ENCODE data around the gene LYPLA2.
A peak's percentile ranks its signal among the peaks of the same experiment; 100 is the strongest.

Gene LYPLA2

DNA sequence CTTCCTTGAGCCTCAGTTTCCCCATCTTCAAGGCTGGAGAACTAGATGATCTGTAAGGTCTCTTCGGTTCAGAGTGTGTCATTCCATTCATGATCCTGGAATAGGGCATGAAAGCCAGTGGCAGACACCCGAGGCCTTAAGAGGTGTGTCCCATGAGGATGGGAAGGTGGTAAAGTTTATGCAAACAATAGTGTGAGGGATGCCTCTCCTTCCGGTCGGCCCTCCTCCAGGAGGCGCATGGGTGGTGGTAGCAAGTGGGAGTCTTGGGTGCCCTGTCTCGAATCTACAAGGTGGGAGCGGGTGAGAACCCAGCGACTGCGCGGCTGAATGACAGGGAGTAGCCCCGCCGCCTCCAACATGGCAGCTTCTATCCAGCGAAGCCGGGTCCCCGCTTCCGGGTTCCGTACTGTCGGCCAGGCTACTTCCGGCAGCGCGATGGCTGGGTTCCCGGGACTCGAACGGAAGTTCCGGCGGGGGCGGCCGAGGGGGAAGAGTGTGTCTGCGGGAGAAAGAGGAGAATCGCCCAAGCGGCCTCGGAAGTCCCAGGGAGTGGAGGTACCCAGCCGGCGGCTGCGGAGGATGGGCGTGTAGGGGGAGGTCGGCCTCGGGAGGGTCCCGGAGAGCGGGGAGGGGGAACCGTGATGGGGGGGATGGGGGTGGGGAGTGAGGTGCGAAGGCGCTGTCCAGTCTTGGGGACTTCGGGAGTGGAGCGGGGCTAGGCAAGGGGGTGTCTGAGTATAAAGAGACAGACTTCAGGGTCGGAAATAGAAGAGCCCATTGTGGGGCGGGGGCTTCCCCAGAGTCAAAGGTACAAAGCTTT lies at the start of gene LYPLA2:
Gene LYPLA2, plus strand, starts transcription at position 450 of the 820 bp plus-strand sequence. CDS start 1,538 bp downstream, outside the sequence.
- DNase-seq, result peak; percentile 88

DNA sequence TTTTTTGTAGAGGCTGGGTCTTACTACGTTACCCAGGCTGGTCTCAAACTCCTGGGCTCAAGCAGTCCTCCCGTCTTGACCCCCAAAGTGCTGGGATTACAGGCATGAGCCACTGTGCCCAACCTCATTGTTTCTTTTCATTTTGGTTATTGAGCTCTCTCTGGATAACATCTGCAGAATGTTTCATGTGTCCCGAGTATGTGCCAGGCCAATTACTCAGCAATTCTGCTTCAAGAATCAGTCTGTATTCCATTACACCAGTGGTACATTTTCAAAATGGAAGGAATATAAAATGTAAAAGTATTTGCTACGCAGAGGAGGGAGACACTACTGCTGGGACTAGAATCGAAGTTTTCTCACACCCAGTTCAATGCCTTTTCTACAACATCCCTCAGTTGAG lies 49.3 kb upstream of the LYPLA2 start:
- no peak for DNase-seq

DNA sequence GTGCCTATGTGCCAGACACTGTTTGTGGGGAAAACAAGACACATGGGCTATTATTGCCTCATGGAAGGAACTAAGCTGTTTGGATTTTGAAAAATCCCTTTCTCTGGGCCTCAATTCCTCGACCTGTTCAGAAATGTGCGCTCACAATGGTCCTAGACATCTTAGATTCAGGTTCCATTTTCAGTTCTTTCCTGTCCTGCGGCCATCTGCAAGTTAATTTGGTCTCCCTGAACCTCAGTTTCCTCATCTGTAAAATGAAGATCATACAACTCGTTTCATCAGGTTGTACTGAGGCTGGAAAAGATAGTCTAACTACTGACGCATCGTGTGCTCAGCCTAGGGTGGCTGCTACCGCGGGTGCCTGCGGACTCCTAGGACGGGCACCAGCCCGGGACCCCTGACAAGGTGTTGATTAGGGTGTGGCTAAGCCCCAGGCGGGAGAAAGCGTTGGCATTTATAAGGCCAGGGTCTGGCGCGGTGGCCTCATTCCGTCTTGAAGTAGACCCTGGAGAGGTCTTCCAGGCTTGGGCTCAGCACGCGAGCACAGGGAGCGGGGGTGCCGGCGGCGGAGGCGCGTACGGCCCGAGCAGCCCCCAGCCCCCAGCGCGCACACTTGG lies 48.2 kb upstream of the LYPLA2 start:
- DNase-seq, result no peak

DNA sequence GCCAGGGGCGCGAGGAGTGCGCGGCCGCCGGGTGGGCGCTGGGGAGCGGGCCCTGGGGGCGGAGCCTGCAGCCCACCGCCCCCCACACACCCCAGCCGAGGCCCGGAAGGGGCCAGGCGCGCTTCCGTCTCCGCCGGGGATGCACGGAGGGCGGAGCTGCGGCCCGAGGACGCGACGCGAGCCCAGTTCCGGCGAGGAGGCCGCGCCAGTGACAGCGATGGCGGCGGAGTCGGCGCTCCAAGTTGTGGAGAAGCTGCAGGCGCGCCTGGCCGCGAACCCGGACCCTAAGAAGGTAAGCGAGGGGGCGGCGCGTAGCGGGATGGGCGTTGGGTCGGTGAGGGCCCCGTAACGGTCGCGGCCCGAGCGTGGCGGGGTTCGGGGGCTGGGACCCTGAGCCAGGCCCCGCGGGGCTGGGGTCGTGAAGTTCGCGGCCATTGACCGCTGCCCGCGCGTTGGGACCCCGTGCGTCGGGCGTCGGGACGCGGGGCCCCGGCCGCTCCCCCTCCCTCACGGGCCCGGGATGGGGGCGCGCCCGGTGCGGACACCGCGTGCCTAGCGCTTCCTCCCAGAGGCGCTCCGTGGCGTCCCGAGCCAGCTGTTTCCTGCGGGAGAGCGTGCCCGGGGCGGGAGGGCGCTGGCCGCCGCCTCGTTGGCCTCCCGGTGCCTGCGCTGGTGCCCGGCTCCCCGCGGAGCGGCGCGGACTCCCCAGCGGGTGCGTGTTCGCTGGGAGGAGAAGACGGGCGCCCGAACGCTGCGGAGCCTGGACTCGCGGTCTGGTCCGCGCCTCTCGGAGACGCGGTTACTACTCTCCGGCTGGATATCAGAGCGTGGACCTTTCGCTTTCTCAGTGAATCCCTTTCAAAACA lies 47.4 kb upstream of the LYPLA2 start, which contains the start of gene ELOA:
Gene ELOA, plus strand, starts transcription at position 185 of the 866 bp plus-strand sequence. Its CDS starts 33 bp downstream, at position 218.
- DNase-seq, result peak; percentile 78

DNA sequence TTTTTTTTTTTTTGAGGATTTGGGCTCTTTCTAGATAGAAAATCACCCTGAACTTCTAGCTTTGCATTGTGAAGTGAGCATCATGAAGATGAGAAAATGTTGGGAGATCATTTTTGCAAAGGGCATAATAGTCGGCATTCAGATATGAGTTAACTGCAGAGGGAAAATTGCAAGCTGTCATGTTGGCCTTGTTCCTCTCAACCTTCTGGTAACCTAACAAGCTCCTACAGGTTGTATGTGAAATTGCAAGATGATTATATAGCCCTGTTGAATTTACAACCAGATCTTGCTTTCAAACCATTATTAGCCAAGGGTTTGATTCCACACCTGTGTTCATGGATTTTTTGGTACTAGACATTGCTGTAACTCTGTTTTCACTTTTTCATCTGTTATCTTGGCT lies 45.4 kb upstream of the LYPLA2 start:
- DNase-seq, result peak; percentile 33

DNA sequence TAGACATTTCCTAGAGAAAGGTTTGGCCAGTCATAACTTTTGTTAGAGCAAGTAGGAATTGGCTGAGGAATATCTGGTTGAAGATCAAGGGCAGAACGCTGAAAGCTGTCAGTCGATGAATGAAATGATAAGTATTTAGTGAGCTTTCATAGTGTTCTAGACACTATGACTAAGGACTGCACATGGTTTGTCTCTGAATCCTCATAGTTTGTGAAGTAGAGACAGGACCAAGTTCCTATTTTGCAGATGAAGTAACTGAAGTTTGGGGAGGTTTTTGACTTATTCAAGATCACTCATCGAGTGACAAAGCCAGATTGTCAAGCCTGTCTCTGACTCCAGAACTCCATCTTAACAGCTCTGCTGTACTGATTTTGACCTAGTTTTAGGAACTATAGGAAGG lies 42.9 kb upstream of the LYPLA2 start:
- DNase-seq, result no peak

DNA sequence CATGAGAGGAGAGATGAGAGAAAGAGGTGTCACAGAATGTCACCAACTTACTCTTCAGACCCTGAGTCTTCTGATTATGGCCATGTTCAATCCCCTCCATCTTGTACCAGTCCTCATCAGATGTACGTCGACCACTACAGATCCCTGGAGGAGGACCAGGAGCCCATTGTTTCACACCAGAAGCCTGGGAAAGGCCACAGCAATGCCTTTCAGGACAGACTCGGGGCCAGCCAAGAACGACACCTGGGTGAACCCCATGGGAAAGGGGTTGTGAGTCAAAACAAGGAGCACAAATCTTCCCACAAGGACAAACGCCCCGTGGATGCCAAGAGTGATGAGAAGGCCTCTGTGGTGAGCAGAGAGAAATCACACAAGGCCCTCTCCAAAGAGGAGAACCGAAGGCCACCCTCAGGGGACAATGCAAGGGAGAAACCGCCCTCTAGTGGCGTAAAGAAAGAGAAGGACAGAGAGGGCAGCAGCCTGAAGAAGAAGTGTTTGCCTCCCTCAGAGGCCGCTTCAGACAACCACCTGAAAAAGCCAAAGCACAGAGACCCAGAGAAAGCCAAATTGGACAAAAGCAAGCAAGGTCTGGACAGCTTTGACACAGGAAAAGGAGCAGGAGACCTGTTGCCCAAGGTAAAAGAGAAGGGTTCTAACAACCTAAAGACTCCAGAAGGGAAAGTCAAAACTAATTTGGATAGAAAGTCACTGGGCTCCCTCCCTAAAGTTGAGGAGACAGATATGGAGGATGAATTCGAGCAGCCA lies 39.7 kb upstream of the LYPLA2 start:
- DNase-seq, result peak; percentile 62

DNA sequence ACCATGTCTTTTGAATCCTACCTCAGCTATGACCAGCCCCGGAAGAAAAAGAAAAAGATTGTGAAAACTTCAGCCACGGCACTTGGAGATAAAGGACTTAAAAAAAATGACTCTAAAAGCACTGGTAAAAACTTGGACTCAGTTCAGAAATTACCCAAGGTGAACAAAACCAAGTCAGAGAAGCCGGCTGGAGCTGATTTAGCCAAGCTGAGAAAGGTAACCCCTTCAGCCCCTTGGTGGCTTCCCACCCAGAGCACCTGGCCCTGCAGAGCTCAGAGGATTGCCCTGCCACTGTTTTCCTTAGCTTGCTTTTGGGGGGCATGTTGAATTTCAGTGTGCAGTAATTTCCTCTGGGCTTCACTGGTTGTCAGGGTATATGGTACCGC lies 39.1 kb upstream of the LYPLA2 start:
- DNase-seq, result no peak

DNA sequence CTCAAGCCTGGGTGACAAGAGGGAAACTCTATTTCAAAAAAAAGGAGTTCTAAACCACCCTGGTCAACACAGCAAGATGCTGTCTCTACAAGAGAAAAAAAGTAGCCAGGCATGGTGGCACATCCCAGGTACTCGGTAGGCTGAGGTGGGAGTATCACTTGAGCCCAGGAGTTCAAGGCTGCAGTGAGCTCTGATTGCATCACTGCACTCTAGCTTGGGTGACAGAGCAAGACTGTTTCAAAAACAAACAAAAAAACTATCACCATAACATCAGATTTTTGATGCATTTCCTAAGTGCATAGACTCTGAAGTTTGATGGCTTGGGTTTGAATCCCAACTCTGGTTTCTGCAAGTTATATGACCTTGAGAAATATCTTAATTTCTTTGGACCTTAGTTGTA lies 38.0 kb upstream of the LYPLA2 start:
- no peak for DNase-seq

DNA sequence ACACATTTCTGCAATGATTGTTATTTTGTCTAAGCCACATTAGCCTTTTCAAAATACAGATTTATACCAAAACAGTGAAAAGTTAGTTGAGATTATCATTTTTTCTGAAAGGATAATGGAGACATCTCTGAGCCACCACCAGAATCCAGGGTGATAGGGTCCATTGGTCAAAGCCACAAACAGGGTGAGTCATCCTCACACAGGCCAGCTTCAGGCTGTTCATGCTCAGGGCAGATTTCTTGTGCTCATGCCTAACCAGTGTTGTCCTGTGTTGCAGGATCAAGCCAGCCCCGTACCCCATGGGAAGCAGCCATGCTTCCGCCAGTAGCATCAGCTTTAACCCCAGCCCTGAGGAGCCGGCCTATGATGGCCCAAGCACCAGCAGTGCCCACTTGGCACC lies 34.3 kb upstream of the LYPLA2 start:
- DNase-seq, result no peak

DNA sequence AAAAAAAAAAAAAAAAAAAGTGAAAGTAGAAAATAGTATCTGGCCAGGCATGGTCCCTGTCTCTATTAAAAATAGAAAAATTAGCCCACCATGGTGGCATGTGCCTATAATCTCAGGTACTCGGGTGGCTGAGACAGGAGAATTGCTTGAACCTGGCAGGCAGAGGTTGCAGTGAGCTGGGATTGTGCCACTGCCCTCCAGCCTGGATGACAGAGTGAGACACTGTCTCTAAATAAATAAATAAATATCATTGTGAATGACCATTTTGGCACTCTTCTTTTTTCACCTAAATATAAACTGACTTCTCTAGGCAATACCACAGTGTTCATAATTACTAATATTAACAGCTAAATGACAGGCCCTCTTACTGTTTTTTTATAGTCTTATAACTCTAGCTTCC lies 33.1 kb upstream of the LYPLA2 start:
- no peak for DNase-seq

DNA sequence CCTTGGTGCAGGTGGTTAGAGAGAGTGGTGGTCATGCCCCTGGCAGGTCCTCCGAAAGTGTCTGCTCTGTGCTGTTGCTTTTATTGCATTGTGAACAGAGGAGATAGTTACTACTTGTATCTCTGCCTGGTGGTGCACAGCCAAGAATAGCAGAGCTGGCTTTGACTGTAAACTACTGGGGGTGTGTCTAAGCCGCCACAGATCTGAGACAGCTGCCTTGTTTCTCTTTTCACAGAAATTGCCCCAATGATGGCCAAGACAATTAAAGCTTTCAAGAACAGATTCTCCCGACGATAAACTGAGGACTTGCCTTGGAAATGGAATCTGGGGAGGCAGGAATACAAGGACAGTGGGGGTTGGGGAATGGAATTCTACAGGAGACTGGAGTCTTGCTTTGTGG lies 31.7 kb upstream of the LYPLA2 start:
- no peak for DNase-seq

DNA sequence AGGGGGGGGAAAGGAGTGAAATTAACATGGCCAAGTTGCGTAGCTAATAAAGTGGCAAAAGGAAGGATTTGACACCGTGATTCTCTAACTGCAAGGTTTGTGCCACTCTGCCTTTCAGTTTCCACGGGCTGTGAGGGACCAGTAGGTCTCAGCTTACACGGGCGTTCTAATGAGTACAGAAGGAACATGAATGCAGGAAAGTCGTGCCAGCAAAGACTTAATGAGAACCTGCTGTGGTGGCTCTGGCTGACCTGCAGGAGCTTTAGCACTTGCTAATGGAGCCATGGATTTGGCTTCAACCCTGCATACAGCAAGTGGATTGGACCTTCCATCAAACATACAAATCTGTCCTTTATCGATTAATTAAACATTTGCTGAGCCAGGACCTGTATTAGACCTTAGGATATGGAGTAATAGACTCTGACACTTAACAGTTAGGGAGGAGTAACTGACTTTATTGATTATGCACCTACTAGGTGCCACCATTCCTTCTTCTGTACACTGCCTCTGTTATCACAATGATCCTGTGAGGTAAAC lies 27.8 kb upstream of the LYPLA2 start:
- DNase-seq, result no peak

DNA sequence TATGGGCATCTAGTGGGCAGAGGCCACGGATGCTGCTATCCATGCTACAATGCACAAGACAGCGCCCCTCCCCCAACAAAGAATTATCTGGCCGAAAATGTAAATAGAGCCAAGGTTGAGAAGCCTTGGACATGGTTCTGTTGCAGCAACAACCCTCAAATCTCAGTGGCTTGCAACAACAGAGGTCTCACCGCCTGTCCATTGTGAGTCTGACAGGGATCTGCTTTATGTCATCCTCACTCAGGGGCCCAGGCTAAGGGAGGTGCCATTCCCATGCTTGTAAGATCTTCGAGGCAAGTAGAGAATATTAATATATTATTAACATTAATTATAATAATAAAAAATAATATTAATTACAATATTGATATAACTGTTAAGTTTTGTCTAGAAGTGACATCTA lies 22.2 kb upstream of the LYPLA2 start:
- no peak for DNase-seq

DNA sequence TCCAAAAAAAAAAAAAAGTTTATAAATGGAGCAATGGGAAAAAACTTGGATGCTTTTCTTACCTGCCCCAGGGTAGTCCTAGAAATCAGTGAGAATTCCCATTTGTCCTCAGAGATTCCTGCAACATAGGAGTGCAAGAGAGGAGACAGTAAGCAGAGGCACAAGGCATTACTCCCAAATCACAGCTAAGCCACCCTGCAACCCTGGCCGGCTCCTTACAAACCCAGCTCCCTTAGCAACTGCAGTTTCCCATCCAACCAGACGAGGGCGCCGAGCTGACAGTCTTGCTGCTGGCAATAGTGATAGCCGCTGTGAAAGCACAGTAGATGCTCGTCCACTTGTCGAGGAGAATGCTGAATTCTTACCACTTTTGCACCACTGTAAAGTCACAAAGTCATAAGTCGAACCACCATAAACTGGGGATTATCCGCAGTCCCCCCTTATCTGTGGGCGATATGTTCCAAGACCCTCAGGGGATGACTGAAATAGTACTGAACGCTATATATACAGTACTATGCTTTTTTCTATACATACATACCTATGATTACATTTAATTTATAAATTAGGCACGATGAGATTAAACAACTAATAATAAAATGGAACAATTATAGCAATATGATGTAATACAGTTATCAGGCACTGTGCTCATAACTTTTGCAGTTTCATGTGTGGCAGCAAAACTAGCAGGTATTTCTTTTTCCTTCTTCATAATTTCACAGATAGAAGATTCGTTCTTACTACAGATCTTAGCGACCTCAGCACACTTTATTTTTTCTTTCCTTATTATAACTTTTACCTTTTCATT lies 18.7 kb upstream of the LYPLA2 start:
- peak; percentile 87 for DNase-seq

DNA sequence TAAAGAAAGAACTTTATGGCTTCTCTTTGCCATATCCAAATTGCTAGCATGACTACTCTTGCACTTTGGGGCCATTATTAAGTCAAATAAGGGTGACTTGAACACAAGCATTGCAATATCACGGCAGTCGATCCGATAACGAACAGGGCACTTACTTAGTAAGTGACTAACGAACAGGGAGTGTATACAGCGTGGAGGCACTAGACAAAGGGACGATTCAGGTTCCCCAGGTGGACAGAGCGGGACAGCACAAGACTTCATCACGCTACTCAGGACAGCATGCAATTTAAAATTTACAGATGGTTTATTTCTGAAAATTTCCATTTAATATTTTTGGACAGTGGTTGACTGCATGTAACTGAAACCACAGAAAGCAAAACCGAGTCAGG lies 18.1 kb upstream of the LYPLA2 start:
- no peak for DNase-seq

DNA sequence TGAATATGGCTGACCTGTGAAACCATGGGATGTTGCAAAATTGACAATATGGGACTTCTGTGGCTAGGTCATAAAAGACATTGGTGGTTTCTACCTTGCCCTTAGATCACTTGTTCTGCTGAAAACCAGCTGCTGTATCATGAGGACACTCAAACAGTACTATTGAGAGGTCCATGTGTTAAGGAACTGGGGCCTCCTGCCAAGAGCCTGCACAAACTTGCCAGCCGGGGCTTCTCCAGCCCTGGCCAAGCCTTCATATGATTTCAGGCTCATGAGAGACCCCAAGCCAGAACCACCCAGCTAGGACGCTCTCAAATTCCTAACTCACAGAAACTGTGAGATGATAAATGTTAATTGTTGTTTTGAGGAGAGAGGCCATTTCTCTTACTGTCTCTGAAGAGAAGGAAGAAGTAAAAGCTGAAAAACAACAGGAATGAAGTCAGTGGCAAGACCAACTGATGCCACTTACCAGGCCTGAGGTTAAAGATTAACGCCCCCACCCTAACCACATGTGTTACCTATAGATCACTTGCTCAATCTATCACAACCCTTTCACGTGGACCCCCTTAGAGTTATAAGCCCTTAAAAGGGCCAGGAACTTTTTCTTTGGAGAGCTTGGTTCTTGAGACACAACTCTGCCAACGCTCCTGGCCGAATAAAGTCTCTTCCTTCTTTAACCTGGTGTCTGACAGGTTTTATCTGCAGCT lies 16.6 kb upstream of the LYPLA2 start:
- DNase-seq, result no peak

DNA sequence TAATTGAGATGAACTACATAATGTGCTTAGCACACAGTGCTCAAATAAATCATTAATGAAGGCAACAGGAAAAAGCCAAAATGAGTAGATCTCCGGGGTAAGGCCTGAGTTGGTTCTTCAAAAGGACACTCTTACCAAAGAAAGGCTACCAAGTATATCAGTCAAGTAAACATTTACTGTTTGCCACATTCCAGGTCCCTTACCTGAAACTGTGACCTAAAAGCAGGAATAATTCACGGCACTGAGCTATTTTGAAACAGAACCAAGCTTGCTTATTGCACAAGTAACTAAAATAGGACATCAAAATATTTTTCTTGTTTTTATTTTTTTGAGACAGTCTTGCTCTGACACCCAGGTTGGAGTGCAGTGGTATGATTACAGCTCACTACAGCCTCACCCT lies 14.7 kb upstream of the LYPLA2 start:
- no peak for DNase-seq

DNA sequence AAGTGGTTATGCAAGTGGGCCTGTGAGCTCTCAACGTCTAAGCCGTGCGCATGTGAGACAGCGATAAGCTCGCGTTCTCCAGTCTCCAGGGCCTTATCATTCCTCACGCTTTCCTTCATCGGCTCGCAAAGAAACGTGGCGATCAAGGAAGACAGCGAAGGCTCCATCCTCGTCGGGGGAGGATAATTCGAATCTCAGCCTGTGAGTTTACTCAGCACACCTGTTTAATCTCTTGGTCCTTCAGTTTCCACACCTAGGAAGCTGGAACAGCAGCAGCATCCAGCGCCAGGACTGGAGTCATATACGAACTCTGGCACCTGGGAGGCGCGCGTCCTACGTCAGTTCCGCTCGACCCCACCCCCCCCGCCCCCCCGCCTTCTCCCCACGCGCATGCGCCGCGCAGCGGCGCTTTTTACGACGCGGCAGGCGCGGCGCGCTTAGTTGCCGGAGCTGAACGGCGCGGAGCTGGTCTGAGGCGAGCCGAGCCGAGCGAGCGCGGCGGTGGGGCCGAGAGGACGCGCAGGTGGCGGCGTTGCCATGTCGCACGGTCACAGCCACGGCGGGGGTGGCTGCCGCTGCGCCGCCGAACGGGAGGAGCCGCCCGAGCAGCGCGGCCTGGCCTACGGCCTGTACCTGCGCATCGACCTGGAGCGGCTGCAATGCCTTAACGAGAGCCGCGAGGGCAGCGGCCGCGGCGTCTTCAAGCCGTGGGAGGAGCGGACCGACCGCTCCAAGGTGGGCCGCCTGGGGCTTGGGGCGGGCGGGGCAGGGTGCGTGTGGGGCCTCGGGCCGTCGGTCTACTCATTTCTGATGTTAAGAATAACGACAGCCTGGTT lies 12.7 kb upstream of the LYPLA2 start, which contains the start of gene PITHD1:
Gene PITHD1, plus strand, starts transcription at position 440 of the 836 bp plus-strand sequence. Its CDS starts 98 bp downstream, at position 538.
- peak; percentile 86 for DNase-seq
